Mucosa of descending colon (tissue), 3 donors: Measurements from ENCODE around the gene GPR21. TPM values are rescaled to one million over a fixed set of nuclear protein-coding genes. Genes with fewer than 3 reads are reported as not detected.

Experiments used
- ATAC-seq: fragments of 200-7000 bp; cut with Tn5 transposase; one replicate; pipeline ENCODE4 v1.9.1; 2020; ENCODE audit warnings: mild to moderate bottlenecking, moderate library complexity
- DNase-seq, 3 donors: peaks; one replicate each; pipeline ENCODE4 v3.0.0-alpha.2; 2020
- H3K36me3 ChIP-seq: fragments of 200-600 bp; one replicate; pipeline ENCODE4 v1.8.0; 2021; ENCODE audit warnings: low read depth, mild to moderate bottlenecking
- H3K4me1 ChIP-seq: fragments of 200-600 bp; one replicate; pipeline ENCODE4 v1.8.0; 2021; ENCODE audit warnings: low read depth, mild to moderate bottlenecking
- H3K4me3 ChIP-seq: fragments of 200-600 bp; one replicate; pipeline ENCODE4 v1.8.0; 2021; ENCODE audit warnings: mild to moderate bottlenecking
- H3K9me3 ChIP-seq: fragments of 200-600 bp; one replicate; pipeline ENCODE4 v1.8.0; 2021; ENCODE audit warnings: mild to moderate bottlenecking
- intact Hi-C, 2 donors: fragments of 100-400 bp; cut with DNase I in 1 of 2; cut with micrococcal nuclease in 1 of 2; formaldehyde crosslinking; loops; one replicate each; pipeline versions ENCODE4 v1.11.0 to v1.11.1; 2022; cut with DNase I, micrococcal nuclease
- total RNA-seq, 3 donors: library from RNA; stranded (reverse); fragmentation: NEBNext Ultra II Directional in 2 of 3; extraction: Animal tissue kit (Norgen Biotek cat#: 25700) in 2 of 3; gene quantifications; one replicate each; pipeline versions ENCODE4 v1.2.1 to v1.2.4, GENCODE V29; 2021 to 2023
- TF ChIP-seq, protein P1 (sequence below): fragments of 200-600 bp; IDR thresholded peaks from one replicate; pipeline ENCODE4 v1.8.0; 2022; ENCODE audit warnings: antibody characterized with exemption, mild to moderate bottlenecking
- donor health status: DM: no; HTN: no; CAD: no; lungs with moderate emphysema.
- donor health status: DM: no; HTN: no; CAD: no.
- donor health status: DM: no; HTN: yes; CAD: no.

The GPR21 gene
- total RNA-seq, 3 donors from 2014 or later, result 0.64 to 3.2 (median 2.6) TPM

DNA sequence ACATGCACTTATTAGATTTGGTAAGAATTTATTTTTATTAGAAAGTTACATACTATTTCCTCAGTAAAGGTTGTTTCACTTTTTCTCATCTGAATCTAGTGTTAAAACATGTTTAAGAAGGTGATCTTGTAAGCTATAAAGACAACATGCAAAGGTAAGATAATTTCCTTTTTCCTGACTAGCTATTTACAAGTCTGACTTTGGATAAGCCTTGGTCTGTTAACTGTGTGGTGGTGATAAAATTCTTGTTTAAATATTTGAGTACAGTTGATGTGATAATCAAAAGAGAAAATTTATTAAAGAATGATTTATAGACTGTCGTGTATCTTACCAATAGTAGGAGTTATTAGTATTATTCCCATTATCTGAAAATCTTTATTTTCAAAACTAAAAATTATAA lies 36.9 kb upstream of the GPR21 start:
- TF ChIP-seq, protein P1, sequence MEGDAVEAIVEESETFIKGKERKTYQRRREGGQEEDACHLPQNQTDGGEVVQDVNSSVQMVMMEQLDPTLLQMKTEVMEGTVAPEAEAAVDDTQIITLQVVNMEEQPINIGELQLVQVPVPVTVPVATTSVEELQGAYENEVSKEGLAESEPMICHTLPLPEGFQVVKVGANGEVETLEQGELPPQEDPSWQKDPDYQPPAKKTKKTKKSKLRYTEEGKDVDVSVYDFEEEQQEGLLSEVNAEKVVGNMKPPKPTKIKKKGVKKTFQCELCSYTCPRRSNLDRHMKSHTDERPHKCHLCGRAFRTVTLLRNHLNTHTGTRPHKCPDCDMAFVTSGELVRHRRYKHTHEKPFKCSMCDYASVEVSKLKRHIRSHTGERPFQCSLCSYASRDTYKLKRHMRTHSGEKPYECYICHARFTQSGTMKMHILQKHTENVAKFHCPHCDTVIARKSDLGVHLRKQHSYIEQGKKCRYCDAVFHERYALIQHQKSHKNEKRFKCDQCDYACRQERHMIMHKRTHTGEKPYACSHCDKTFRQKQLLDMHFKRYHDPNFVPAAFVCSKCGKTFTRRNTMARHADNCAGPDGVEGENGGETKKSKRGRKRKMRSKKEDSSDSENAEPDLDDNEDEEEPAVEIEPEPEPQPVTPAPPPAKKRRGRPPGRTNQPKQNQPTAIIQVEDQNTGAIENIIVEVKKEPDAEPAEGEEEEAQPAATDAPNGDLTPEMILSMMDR, result no peak
- Histone ChIP-seq H3K36me3 (peaks cover 9% of the 10 kb centered on the region), H3K4me1 (no peaks in the 10 kb centered on the region), H3K9me3 (no peaks in the 10 kb centered on the region), H3K4me3 (no peak overlapping the region)
- intact Hi-C loops, result no loop called here
- DNase-seq (no peak), ATAC-seq (no peak)

DNA sequence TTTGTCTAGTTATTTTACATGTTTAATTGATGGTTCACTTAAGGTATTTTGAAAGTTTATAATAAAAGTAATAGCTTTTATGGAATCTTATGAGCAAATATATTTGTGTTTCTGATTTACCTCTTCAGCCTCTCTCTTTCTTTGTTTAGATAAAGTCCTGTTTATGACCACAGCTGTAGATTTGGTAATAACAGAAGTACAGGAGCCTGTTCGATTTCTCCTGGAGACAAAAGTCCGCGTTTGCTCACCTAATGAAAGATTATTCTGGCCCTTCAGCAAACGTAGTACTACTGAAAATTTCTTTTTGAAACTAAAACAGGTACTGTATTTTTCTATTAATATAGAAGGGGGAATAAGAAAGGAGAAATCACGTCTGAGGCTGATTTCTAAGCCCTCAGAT lies 35.0 kb upstream of the GPR21 start:
- Histone ChIP-seq H3K4me1 (no peaks in the 10 kb centered on the region), H3K36me3 (peaks cover 9% of the 10 kb centered on the region), H3K4me3 (no peak overlapping the region), H3K9me3 (no peaks in the 10 kb centered on the region)
- TF ChIP-seq, protein P1, result no peak
- DNase-seq (no peak), ATAC-seq (no peak)
- intact Hi-C loops, result no loop called here

DNA sequence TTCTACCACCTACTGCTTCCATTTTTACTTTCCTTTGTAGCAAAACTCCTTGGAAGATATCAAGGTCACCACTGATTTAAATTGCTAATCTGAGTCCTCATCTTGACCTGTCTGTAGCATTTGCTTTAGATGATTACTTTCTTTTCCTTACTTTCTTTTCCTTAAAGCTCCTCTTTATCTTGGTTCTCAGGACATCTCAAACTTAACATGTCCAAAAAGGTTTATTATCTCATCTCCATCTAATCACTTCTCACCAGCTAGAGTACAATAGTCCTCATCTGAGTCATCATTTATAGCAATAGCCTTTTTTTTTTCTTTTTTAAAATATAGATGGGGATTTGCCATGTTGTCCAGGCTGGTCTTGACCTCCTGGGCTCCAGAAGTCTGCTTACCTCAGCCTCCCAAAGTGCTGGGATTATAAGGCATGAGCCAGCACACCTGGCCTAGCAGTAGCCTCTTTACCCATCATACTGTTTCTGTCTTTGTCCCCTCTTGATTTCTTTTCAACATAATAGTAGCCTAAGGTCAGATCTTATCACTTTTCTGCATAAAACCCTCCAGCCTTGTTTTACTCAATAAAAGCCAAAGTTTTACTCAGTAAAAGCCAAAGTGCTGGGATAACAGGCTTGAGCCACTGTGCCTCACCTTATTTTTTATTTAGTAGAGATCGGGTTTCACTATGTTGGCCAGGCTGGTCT lies 32.9 kb upstream of the GPR21 start:
- TF ChIP-seq, protein P1, result no peak
- DNase-seq (no peak), ATAC-seq (no peak)
- H3K9me3 ChIP-seq, result no peaks in the 10 kb centered on the region
- intact Hi-C loops, result no loop called here
- H3K4me3 ChIP-seq, result no peak overlapping the region
- H3K36me3 ChIP-seq, result peaks cover 9% of the 10 kb centered on the region
- H3K4me1 ChIP-seq, result no peaks in the 10 kb centered on the region

DNA sequence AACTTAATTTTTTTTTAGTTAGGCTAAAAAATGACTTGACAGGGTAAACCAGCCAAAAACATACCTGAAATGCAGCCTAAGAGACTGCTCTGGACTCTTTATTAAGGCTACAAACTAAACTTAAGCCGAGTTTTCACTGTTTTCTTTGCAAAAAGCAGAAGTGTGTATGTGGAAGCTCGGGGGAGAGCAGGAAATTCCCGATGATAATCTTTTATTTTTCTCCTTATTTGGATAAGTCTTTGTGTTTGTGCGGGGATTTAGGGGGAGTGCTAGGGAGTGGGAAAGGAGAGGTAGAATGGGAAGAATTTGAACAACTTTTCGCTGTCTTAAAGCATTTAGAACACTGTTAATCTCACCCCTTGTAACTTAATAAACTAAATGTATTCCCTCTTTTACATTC lies 30.7 kb upstream of the GPR21 start:
- no peaks in the 10 kb centered on the region for H3K4me1 ChIP-seq
- intact Hi-C loops, result no loop called here
- no peak overlapping the region for H3K4me3 ChIP-seq
- peaks cover 6% of the 10 kb centered on the region for H3K36me3 ChIP-seq
- no peaks in the 10 kb centered on the region for H3K9me3 ChIP-seq
- no peak for DNase-seq
- TF ChIP-seq, protein P1, result no peak
- no peak for ATAC-seq

DNA sequence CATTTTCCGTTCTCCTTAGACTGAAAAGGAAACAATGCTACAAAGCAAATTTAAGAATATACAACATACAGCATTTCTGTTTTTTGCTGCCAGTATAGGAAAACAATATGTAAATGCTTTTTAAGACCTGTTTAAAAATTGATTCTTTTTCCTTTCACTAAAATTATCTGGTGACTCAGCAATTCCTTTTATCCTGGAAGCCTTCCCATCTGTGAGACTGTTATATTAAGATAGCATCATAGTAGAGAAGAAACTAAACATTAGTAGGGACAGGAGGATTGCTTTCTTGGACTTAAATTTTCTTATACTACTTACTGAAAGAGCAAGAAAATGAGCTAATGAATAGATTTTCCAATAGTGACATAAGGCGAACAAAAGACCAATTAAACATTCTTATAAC lies 30.0 kb upstream of the GPR21 start:
- TF ChIP-seq, protein P1, result no peak

DNA sequence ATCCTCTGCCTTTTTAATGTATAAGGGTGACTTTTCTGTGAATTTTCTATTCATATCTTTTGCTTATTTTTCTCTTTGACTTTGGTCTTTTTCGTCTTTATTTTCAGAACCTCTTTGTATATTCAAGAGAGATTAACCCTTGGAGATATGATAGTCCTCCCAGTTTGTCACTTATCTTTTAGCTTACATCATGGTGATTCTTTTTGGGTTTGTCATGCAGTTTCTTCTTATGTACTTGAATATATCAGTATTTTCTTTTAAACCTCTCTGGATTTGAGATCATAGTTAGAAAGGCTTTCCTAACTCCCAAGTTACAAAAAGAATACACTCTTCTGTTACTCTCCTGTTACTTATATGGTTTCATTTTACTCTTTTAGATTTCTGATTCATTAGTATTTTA lies 27.5 kb upstream of the GPR21 start:
- ATAC-seq, result no peak
- DNase-seq, result no peak
- Histone ChIP-seq H3K9me3 (no peaks in the 10 kb centered on the region), H3K36me3 (no peaks in the 10 kb centered on the region), H3K4me1 (no peaks in the 10 kb centered on the region), H3K4me3 (no peak overlapping the region)
- intact Hi-C loops, result no loop called here
- TF ChIP-seq, protein P1, result no peak

More for the DNA sequence above, 30.0 kb upstream of the GPR21 start:
- Histone ChIP-seq H3K36me3 (peaks cover 4% of the 10 kb centered on the region), H3K4me3 (no peak overlapping the region), H3K4me1 (no peaks in the 10 kb centered on the region), H3K9me3 (no peaks in the 10 kb centered on the region)
- intact Hi-C loops, result no loop called here
- no peak for ATAC-seq
- no peak for DNase-seq
